ENCODE measurements around the gene C17orf113.
"Not testable (repeated sequence)": the region's sequence is repeated elsewhere in the genome, so short reads cannot be mapped to it uniquely, and the experiment has no call there.

Gene C17orf113

GRCh38 chr17:42013740-42014139 lies 36.7 kb downstream of the C17orf113 start:
- DNase-seq: not testable (repeated sequence)

DNA sequence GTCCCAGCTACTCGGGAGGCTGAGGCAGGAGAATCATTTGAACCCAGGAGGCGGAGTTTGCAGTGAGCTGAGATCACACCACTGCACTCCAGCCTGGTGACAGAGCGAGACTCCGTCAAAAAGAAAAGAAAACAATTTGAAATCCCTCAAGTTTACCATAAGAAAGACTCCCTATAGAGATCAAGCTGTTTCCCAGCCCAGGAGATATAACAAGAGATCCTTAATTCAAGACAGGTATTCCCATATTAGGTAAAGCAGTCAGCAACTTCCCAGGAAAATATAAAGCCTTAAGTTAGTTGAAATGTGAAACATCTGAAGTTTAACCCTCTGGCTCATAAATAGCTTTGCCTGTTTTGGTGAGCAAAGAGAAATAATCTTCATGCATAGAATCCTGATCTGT lies 38.0 kb downstream of the C17orf113 start:
- DNase-seq: not testable (repeated sequence)

- DNase-seq: peak; percentile 71
Measured at GRCh38 chr17:42010898-42011516, 39.4 kb downstream of the C17orf113 start.

GRCh38 chr17:42010266-42010680 lies 40.1 kb downstream of the C17orf113 start:
- not testable (repeated sequence) for DNase-seq

- DNase-seq: no peak
Measured at GRCh38 chr17:42009170-42009569, 41.2 kb downstream of the C17orf113 start.

DNA sequence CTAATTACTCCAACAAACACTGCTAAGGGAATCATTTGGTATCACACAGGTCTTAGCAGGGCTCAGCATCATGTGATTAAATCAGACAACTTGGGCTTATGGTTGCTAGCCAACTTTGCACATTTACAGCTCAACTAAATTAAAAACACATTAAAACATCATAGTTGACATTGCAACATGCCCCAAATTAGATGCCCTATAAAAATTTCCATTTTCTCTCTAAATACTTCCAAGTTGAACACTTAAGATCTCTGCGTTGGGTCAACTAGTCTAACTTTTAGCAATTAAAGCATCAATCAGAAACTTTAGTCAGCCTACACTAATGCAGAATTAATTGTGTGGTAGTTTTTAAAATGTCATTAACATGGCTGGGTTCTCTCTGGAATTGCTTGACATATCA lies 45.2 kb downstream of the C17orf113 start:
- DNase-seq: no peak

DNA sequence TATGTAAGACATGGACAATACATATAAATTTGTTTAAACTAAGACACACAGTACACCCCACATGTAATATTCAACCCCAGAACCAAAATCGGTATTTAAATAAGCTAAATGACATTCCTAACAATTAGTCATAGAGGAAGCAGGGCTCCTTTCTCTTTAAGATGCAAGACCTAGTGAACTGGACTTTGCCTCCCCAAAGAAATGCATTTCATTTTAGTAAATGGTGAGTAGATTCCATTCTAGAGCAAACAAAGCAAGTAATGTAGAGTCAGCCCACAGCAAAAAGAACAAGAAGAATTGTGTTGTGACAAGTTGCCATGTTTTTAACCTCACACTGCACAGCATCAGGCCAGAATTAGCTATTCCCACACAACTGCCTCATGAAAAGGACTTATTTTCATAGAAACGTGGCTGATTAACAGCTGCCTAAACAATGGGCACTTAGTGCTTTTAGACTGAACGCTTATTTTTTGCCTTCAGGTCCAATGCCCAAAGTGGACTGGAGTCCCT lies 47.6 kb downstream of the C17orf113 start:
- DNase-seq: no peak

GRCh38 chr17:42002175-42002791 lies 48.1 kb downstream of the C17orf113 start:
- no peak for DNase-seq

DNA sequence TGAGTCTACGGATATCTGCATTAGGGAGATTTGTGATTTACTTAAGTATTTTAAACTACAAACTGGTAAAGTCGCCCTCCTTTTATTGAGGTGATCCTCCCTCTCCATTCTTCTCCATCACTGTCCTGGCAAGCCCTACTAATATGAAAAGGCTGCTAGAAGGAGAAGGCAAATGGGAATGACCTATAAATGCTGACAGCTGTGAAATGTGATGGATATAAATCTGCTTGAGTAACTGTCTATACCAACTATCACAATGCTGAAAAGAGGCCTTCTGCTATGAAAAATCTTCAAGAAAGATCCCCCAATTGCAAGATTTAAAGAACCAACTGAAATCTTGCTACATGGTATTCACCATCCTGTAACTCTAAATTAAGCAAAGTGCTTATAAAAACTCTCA lies 48.7 kb downstream of the C17orf113 start:
- no peak for DNase-seq

GRCh38 chr17:42000413-42001133 lies 49.8 kb downstream of the C17orf113 start:
- DNase-seq: no peak

- DNase-seq: no peak
Measured at GRCh38 chr17:41998497-41998896, 51.9 kb downstream of the C17orf113 start.

- DNase-seq: no peak
Measured at GRCh38 chr17:41996855-41997164, 53.6 kb downstream of the C17orf113 start.

DNA sequence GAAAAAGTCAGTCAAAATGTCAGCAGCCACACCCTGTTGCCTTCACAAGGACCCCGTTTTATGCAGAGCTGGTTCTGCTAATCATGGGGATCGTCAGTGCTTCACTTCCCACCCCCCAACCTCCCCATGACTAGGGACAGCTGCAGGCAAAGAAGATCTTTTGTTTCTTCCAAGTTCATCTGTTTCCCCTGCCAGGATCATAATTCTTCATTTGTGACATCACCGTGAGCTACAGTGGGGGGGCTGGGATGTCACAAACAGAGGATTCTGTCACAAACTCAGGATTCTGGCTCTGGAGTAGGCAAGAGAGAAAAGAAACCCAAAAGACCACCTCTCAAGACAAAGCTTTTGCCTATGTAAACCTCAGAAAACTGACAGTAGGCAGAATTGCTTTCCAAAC lies 57.8 kb downstream of the C17orf113 start:
- no peak for DNase-seq

DNA sequence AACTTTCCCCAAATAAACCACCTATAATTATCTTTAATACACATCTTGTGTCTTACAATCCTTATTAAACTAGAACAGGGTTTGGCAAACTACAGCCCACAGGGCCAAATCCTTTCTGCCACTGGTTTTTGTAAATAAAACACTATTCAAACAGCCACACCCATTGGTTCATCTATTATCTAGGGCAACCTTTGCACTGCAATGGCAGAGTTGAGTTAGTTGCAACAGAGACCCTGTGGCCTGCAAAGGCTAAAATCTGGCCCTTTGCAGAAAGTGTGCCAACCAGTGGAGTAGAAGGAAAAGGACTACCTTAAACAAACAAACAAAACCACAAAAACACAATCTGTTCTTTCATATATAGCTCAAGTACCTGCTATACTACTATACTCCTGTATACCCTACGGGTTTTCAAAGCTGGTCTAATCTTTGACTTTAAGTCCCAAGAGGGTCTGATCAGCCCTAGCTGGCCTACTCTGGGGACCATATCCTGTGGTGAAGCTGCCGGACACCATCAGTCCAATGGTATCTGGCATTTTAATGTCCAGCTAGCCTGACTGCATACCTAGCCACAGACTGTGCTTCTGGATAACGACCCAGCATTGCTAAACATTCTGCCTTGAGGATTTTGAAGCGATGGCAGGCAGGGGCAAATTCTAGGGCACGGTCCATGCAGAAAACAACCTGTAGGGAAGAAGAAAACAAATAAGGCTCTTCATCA lies 60.5 kb downstream of the C17orf113 start:
- no peak for DNase-seq

GRCh38 chr17:41988418-41988817 lies 62.0 kb downstream of the C17orf113 start:
- no peak for DNase-seq
